G401 (cell line): ENCODE measurements around the gene DSC2. TPM values are rescaled to one million over a fixed set of nuclear protein-coding genes. Genes with fewer than 3 reads are reported as not detected.
"Not testable (repeated sequence)": the region's sequence is repeated elsewhere in the genome, so short reads cannot be mapped to it uniquely, and the experiment has no call there.

Source experiments
- DNase-seq: peaks from one replicate; pipeline ENCODE4 v3.0.0-alpha.2; 2015; ENCODE audit warnings: low spot score
- in situ Hi-C: cut with HindIII; loops from 2 replicates; pipeline ENCODE4 v1.10.0; 2016; ENCODE audit warnings: low sequenced_read_pairs, mixed read lengths
- total RNA-seq: library from RNA; depleted of rRNA; stranded (reverse); fragments of >200 nt; shearing (Covaris generic); gene quantifications from 2 replicates; pipeline ENCODE4 v1.2.3, GENCODE V29; 2014

Gene DSC2
- total RNA-seq, 1 experiment from 2014 or later: not detected

DNA sequence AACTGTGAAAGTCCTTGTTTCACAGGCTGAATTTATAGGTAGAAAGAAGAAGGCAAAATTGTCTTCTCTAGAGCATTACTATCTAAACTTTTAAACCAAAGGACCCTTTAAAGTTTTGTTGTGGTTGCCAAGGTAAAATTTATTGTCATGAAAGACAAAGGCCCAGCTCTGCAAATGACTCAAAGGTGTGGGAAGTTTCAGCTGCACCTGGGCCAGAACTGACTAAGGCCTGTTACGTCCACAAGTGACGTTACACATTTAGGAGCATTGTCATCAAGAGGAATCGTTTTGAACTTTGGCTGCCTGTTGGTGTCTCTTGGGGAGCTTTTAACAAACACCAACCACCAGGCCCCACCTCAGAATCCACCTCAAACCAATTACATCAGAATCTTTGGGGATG lies 51.6 kb downstream of the DSC2 start:
- in situ Hi-C loops: no loop called here
- no peak for DNase-seq

DNA sequence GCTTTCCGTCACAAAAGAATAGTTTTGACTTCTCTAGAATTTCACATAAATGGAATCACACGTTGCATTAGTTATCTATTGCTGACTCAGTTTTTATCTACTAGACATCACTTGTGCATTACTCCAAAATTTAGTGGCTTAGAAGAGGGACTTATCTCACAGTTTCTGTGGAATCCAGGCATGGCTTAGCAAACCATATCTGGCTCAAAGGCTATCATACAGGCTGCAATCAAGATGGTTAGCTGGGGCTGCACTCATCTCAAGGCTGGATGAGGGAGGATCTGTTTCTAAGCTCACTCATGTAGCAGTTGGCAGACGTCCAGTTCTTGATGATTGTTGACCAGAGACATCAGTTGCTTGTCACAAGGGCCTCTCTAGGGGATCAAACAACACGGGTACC lies 53.0 kb downstream of the DSC2 start:
- in situ Hi-C loops: no loop called here

DNA sequence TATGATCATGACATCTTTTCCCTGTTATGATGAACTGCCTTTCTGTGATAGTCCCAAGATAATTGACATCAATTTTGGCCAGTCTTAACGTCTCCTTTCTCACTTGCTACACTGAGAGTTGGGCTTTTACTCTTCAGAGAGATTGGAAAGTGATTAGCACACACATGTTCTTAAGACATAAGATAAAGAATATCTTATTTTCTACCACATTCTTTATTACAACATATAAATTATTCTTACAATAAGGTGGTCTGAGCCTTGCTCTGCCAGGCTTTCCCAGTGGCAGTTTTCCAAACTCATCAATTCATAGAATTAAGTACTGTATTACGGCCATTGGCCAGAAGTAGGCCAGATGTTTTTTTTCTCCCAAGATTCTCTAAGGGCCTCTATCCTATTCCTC lies 54.0 kb downstream of the DSC2 start:
- in situ Hi-C loops: no loop called here

More for the DNA sequence above, 53.0 kb downstream of the DSC2 start:
- no peak for DNase-seq

DNA sequence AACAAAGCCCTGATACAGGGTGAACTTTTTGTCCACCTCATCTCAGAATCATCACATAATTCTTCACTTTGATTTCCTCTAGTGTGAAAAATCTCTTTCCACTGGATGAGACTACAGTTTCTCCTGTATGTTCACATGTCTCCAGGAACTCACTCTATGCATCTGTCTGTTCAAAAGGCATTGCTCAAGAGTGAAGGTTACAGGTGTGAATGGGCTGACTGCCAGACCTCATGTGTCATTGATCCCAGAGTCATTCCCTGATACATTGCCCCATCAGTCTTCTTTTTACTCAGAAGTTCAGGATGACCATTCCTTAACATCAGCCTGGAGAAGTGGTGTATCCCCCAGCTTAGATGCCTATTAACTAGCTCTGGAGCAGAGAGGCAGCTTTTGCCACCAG lies 55.3 kb downstream of the DSC2 start:
- in situ Hi-C loops: no loop called here
- no peak for DNase-seq

More for the DNA sequence above, 54.0 kb downstream of the DSC2 start:
- DNase-seq: no peak

DNA sequence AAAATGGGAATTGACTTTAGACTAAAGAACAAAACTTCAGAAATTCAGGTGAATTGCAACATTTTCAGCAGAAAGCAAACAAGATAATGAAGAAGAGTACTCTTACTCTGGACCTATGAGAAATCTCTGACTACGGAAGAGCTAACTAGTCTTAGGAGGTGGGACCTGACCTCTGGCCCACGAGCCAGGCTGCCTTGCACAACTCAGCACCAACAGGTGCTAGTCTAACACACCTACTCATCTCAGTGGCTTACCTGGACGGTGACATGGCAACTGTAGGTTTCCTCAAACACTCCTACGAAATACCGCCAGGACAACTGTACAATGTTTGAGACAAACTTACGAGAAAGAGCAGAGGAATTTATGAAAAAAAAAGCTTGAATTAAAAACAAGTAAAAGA lies 56.6 kb downstream of the DSC2 start:
- DNase-seq: no peak
- in situ Hi-C loops: no loop called here

DNA sequence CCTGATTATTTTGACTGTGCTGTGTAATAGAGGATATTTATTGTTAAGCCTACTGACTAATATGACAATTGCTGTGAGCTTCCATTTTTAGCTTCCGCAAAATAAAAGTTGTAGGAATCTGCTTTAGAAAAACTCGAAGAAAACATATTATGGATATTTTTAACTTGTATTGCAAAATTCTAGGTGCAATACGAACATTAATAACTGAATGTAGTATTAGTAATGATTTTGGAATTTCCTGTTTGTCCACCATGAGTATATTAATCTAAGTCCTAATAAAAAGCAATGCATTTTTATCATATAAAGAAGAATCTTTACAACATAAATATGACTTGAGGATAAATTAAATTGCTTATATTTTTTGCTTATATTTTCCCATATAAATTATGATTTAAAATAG lies 57.3 kb downstream of the DSC2 start:
- no peak for DNase-seq
- in situ Hi-C loops: no loop called here

DNA sequence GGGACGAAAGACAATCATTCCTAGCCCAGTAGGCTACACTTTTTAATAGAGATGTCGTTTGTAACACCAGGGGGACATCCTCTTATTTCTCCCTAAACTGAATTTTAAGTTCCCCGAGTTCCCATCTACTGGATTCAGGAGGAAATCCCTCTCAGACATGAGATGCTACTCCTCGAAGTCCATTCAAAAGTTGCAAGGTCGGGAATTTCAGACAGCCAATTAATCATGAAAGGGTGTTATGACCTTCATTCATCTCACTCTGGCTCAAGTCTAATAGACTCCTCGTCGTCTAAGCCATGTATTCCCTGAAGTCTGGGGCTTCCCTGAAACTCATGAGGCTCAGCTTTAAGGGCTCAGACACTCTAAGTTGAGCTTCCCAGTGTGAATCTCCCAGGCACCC lies 58.5 kb downstream of the DSC2 start:
- no peak for DNase-seq
- in situ Hi-C loops: no loop called here

DNA sequence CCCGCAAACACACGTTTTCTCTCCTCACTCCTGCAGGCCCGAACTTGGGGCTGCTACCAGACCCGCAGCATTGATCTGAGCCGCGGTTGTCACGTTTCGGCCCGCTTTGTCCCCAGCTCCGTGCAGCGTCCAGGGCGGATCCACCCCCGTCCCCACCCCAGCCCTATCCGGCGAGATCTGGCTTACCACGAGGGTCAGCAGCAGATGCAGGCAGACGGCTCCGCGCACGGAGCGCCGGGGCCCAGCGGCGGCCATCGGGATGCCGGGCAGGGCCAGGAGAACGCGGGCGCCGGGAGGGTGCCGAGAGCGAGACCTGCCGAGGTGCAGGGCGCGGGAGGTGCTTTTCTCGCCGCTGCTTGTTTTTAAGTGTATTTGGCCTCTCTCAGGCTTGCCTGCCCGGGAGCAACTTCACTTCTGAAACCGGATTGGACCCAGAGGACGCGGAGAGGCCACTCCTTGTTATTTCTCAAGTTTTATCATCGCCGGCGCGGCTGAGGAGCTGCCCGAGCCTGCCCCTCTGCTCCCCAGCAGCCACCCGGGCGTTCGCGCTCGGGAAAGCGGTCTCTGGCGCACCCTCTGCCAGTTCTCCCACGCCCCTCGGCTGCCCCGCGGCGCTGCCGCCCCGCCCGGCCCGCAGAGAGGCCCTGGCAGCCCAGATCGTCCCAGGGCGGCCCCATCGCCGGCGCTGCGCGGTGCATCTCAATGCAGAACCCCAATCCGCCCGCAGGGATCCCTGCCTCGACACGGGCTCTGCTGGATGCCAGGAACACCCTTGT lies 59.6 kb downstream of the DSC2 start, which contains the start of gene DSC3:
Gene DSC3 (minus strand): TSS at position 337 of the 776 bp plus-strand sequence. CDS start 82 bp downstream, at position 255.
- DNase-seq: no peak
- in situ Hi-C loops: no loop called here

DNA sequence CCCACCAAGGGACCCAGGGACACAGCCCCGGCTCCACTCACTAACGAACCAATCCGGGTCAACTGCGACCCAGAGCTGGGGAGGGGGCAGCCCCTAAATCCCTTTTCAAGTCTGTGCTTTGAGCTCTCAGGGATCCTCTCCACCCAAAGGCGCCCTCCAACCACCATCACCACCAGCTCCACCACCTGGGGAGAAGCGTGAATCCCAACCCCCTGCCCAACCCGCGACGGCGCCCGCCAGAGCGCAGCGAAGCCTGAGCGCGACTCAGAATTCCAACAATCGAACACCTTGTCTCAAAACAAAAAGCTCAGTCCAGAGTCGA lies 60.2 kb downstream of the DSC2 start:
- no peak for DNase-seq
- in situ Hi-C loops: no loop called here

DNA sequence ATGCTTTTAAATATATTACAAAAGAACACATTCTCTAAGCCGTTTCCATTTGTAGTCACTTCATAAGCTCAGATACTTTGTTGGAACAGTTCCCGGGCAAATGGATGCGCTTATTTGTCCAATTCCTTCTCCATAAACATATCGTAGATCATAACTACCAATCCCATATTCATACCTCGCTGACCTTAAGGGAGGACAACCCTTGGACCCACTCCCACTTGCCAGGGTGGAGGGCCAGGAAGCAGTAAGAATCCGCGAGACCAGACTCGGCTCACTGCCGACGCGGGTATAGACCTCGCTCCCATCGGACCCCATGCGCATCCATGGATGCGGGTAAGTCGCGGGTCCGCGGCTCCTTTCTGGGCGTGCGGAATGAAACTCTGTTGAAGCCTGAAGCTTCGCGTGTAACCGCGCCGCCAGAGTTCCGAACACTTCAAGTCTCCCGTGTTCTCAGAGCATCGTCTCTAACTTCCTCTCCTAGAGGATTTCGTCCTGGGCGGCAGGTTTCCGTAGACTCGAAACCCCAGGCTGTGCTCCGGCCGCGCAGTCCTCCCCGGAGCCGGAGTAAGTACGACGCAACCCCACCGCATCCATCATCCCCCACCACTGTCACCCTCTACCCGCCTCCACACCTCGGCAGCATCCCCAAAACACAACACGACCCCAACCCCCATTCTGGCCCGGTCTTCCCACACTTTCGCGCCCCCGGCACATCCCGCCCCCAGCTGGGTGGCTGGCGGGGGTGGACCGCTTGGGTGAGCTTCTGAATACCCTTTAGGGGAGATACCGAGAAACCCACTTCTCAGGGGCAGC lies 60.7 kb downstream of the DSC2 start:
- no peak for DNase-seq
- in situ Hi-C loops: no loop called here

DNA sequence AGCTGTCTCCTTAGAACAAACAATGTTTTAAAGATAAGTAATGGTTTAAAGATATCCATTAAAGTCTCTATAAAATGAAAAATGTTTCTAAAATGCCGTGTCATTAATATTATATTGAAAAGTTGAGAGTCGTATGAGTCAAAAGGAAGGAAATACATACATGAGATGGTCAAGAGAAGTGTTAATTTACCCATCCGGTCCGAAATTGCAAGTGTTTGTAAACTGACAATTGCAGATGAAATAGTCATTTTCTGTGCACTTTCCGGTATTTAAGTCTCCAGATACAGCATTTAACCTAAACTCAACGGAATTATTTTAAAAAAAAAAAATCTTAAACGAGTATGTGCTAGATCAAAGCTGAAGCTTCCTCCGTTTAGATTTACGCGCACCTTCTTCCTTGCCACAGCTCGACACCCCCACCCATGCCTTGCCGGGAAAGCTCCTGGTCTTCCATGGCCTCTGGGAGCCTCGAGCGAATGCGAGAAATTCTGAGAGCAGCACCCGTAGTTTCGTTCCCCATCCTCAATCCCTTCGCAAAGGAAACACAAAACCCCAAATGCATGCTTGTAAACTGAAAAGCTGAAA lies 61.4 kb downstream of the DSC2 start:
- in situ Hi-C loops: no loop called here
- no peak for DNase-seq

DNA sequence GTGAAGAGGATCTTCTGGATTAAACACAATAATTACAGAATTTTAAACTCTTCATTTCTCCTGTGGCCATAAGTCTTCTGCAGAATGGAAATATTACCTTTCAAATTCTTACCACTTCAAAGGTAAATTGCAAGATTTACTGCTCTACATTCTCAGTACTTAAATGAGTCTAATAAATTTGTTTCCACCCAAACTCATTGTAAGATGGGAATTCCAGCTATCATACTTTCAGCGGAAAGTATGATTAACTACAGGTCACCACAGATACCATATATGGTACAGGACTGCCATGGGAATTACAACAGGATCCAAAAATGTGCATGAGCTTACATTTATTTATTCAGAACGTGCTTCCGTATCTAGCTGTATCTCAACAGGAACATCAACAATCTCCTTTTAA lies 62.8 kb downstream of the DSC2 start:
- DNase-seq: no peak
- in situ Hi-C loops: no loop called here

DNA sequence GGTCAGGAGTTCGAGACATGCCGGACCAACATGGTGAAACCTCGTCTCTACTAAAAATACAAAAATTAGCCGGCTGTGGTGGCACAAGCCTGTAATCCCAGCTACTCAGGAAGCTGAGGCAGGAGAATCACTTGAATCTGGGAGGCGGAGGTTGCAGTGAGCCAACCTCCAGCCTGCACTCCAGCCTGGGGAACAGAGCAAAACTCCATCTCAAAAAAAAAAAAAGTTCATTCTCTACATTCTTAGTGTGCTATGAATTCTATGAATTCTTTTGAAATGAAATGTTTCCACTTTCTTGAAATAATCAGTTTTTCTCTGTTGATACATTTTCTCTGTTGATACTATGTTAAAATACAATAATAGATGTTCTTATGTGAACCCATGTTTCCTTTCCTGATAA lies 64.5 kb downstream of the DSC2 start:
- in situ Hi-C loops, DNase-seq: not testable (repeated sequence)

DNA sequence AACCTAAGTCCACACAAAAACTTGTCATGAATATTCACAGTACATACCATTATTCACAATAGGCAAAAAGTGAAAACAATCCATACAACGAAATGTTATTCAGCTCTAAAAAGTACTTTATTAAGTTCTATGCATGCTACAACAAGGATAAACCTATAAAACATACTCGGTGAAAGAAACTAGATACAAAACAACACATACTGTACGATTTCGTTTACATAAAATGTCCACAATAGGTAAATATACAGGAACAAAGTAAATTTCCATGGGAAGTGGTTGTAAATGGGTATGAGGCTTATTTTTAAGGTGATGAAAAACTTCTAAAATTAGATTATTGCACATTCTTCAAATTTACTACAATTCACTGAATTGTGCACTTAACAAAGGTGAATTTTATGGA lies 67.7 kb downstream of the DSC2 start:
- in situ Hi-C loops: no loop called here
- DNase-seq: no peak

DNA sequence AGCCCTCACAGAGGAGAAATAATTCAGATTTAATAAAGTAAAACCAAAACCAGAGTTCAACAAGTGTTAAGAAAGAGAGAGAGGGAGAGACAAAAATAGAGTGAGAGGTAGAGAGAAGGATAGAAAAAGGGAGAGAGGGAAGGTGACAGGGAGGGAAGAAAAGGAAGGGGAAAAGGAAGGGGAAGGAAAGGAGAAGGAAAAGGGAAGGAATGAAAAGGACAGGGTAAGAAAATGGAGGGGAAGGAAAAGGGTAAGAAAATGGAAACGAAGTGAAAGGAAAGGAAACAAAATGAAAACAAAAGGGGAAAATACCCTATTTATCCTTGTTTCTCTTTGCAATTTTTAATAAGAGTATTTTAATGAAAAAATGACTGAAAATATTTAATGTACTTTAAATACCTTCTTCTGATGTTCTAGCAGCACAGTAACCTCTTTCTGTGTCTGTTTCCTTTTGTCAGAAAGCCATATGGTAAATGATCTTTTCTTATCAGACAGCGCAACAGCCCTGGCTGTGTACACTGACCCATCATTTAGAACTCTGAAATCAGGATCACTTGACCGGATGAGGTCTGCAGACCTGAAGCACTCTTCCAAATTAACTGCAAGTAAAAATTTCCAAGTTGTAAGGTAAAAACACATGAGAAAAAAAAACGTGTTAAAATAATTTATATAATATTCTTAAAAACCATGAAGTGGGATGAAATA lies 71.5 kb downstream of the DSC2 start:
- in situ Hi-C loops: no loop called here
- DNase-seq: no peak

DNA sequence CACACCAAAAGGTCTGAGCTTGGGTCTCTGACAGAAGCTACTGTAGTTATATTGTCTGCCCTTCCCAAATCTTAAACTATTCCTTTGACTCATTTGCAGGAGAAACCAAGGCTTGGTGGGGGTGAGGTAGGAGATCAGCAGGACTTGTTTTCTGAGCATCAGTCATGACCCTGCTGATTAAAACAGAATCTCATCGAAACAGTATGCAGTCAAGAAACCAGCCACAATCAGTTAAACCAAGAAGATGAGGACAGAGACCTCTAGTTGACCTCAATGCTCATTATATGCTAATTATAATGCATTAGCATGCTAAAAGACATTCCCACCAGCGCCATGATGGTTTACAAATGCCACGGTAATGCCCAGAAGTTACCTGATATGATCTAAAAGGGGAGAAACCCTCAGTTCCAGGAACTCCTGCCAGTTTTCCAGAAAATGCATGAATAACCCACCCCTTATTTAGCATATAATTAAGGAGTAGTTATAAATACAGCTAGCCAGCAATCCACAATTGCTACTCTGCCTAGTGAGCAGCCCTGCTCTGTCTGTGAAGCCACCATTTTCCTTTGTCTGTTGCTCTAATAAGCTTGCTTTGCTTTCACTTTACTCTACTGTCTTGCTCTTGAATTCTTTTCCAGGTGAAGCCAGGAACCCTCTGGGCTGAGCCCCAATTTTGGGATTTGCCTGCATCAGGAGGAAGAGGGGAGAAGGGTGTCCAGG lies 86.3 kb downstream of the DSC2 start:
- DNase-seq: no peak
- in situ Hi-C loops: no loop called here

DNA sequence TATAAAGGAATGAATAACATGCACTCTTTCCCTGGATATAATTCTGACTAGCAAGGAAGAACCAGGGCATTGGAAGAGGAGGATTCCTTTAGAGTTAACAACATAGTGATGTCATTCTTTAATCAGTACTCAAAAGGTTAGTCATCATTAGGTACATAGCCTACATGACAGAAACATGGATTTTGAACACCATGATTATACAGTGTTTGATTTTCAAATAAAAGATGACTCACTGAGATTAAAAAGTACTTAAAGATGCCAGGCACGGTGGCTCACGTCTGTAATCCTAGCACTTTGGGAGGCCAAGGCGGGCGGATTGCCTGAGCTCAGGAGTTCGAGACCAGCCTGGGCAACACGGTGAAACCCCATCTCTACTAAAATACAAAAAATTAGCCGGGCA lies 90.8 kb downstream of the DSC2 start:
- in situ Hi-C loops, DNase-seq: not testable (repeated sequence)

DNA sequence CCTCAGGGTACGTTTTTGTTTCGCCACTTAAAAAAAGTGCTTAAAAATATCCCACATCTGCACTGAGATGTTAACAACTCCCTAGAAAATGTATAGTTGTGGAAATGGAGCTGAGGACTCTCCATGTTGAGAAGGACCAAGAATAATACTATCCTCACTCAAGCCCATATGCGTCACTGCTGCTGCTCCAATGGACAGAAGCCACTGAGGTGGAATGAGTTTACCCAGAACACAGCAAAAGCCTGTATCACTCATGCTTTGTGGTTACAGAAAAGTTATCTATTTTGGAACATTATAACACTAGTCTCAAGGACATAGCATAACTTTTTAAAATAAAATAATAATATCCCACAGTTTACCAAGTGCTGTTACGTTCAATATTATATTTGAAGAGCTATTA lies 91.6 kb downstream of the DSC2 start:
- in situ Hi-C loops: no loop called here
- no peak for DNase-seq
